H9 (cell line): ENCODE measurements around the gene ISLR2. TPM values are rescaled to one million over a fixed set of nuclear protein-coding genes. Genes with fewer than 3 reads are reported as not detected.

Experiments
- DNase-seq: peaks from one replicate; pipeline ENCODE4 v3.0.0-alpha.2; 2017
- H2AFZ ChIP-seq: one replicate; pipeline ENCODE4 v1.6.1; 2013; ENCODE audit warnings: mild to moderate bottlenecking, low read length, control low read depth, moderate library complexity
- H2AK5ac ChIP-seq: 2 replicates; pipeline ENCODE4 v1.6.1; 2013; ENCODE audit warnings: low read length, control low read depth, mixed read lengths; ENCODE audit not compliant: insufficient read length
- H2BK120ac ChIP-seq: one replicate; pipeline ENCODE4 v1.6.1; 2013; ENCODE audit warnings: low read depth, mild to moderate bottlenecking, low read length, control low read depth, inconsistent platforms; ENCODE audit not compliant: poor library complexity, severe bottlenecking
- H2BK12ac ChIP-seq: 2 replicates; pipeline ENCODE4 v1.6.1; 2013; ENCODE audit warnings: low read length, control low read depth, mixed read lengths, low read depth; ENCODE audit not compliant: insufficient read length
- H2BK15ac ChIP-seq: 2 replicates; pipeline ENCODE4 v1.6.1; 2013; ENCODE audit warnings: low read depth, low read length, control low read depth
- H2BK20ac ChIP-seq: one replicate; pipeline ENCODE4 v1.6.1; 2013; ENCODE audit warnings: low read depth, mild to moderate bottlenecking, low read length, control low read depth, inconsistent platforms; ENCODE audit not compliant: poor library complexity, severe bottlenecking
- H2BK5ac ChIP-seq: 2 replicates; pipeline ENCODE4 v1.6.1; 2013; ENCODE audit warnings: low read length, control low read depth, mixed read lengths; ENCODE audit not compliant: insufficient read length
- H3K14ac ChIP-seq: 2 replicates; pipeline ENCODE4 v1.6.1; 2013; ENCODE audit warnings: low read length, control low read depth; ENCODE audit not compliant: insufficient read depth
- H3K18ac ChIP-seq: 2 replicates; pipeline ENCODE4 v1.6.1; 2013; ENCODE audit warnings: low read depth, mild to moderate bottlenecking, mixed read lengths, low read length, control low read depth; ENCODE audit not compliant: insufficient read length
- H3K23ac ChIP-seq: 2 replicates; pipeline ENCODE4 v1.6.1; 2013; ENCODE audit warnings: low read length, control low read depth, mixed read lengths, low read depth; ENCODE audit not compliant: insufficient read length
- H3K23me2 ChIP-seq: 2 replicates; pipeline ENCODE4 v1.6.1; 2013; ENCODE audit warnings: low read depth, mild to moderate bottlenecking, mixed read lengths, low read length, control low read depth; ENCODE audit not compliant: insufficient read length, poor library complexity, severe bottlenecking
- H3K27ac ChIP-seq: 2 replicates; pipeline ENCODE4 v1.5.1; 2013; ENCODE audit warnings: low read length, control low read depth, mixed read lengths, low read depth; ENCODE audit not compliant: insufficient read length
- H3K27me3 ChIP-seq: 2 replicates; pipeline ENCODE4 v1.6.1; 2013; ENCODE audit warnings: low read length, control low read depth, inconsistent platforms; ENCODE audit not compliant: insufficient read depth
- H3K4ac ChIP-seq: 2 replicates; pipeline ENCODE4 v1.6.1; 2013; ENCODE audit warnings: low read depth, mild to moderate bottlenecking, control low read depth, inconsistent platforms, low read length, moderate library complexity
- H3K4me1 ChIP-seq: 2 replicates; pipeline ENCODE4 v1.6.1; 2013; ENCODE audit warnings: low read length, control low read depth, inconsistent platforms; ENCODE audit not compliant: insufficient read depth
- H3K4me2 ChIP-seq: 2 replicates; pipeline ENCODE4 v1.6.1; 2013; ENCODE audit warnings: low read length, control low read depth, mixed read lengths; ENCODE audit not compliant: insufficient read length, insufficient read depth
- H3K56ac ChIP-seq: 2 replicates; pipeline ENCODE4 v1.6.1; 2013; ENCODE audit warnings: low read depth, mild to moderate bottlenecking, mixed read lengths, low read length, control low read depth; ENCODE audit not compliant: insufficient read length
- H3K79me1 ChIP-seq: 2 replicates; pipeline ENCODE4 v1.6.1; 2013; ENCODE audit warnings: low read depth, mild to moderate bottlenecking, moderate library complexity, low read length, control low read depth, inconsistent platforms; ENCODE audit not compliant: insufficient read depth, poor library complexity, severe bottlenecking
- H3K79me2 ChIP-seq: 2 replicates; pipeline ENCODE4 v1.6.1; 2013; ENCODE audit warnings: low read length, control low read depth, inconsistent platforms; ENCODE audit not compliant: insufficient read depth
- H3K9ac ChIP-seq: 2 replicates; pipeline ENCODE4 v1.6.1; 2013; ENCODE audit warnings: low read length, control low read depth, mixed read lengths; ENCODE audit not compliant: insufficient read length; ENCODE audit errors: extremely low read depth
- H3K9me3 ChIP-seq: one replicate; pipeline ENCODE4 v1.6.1; 2013; ENCODE audit warnings: low read depth, low read length, inconsistent platforms; ENCODE audit not compliant: control insufficient read depth
- H3T11ph ChIP-seq: one replicate; pipeline ENCODE4 v1.6.1; 2013; ENCODE audit warnings: mild to moderate bottlenecking, low read length, control low read depth, inconsistent platforms
- H4K20me1 ChIP-seq: one replicate; pipeline ENCODE4 v1.6.1; 2013; ENCODE audit not compliant: control insufficient read depth, insufficient read length, insufficient read depth
- H4K5ac ChIP-seq: 2 replicates; pipeline ENCODE4 v1.6.1; 2013; ENCODE audit warnings: low read depth, mild to moderate bottlenecking, mixed read lengths, low read length, control low read depth; ENCODE audit not compliant: insufficient read length
- H4K8ac ChIP-seq: replicated peaks from 2 replicates; pipeline ENCODE4 v1.6.1; 2013; ENCODE audit warnings: low read length, control low read depth, mixed read lengths, low read depth; ENCODE audit not compliant: insufficient read length
- H4K91ac ChIP-seq: 2 replicates; pipeline ENCODE4 v1.6.1; 2013; ENCODE audit warnings: low read depth, mild to moderate bottlenecking, moderate library complexity, mixed read lengths, low read length, control low read depth; ENCODE audit not compliant: insufficient read length
- H3K27ac Mint-ChIP-seq, 3 experiments: 2 replicates in 2 of 3; 3 replicates in 1 of 3; pipeline ENCODE4 v1.8.0; 2020 to 2021; ENCODE audit warnings: mixed read lengths in 3 of 3, mild to moderate bottlenecking in 1 of 3, moderate library complexity in 1 of 3
- H3K27me3 Mint-ChIP-seq: 2 replicates; pipeline ENCODE4 v1.8.0; 2021; ENCODE audit warnings: low read depth, mild to moderate bottlenecking, moderate library complexity, mixed read lengths
- H3K36me3 Mint-ChIP-seq, 3 experiments: 2 replicates in 2 of 3; 3 replicates in 1 of 3; pipeline ENCODE4 v1.8.0; 2020 to 2021; ENCODE audit warnings: low read depth in 3 of 3, mixed read lengths in 3 of 3; ENCODE audit not compliant: insufficient read depth in 1 of 3
- H3K4me1 Mint-ChIP-seq, 2 experiments: 2 replicates each; pipeline ENCODE4 v1.8.0; 2020; ENCODE audit warnings: mixed read lengths in 2 of 2
- H3K4me3 Mint-ChIP-seq, 2 experiments: 2 replicates in 1 of 2; 3 replicates in 1 of 2; pipeline ENCODE4 v1.8.0; 2020 to 2021; ENCODE audit warnings: mild to moderate bottlenecking in 2 of 2, mixed read lengths in 2 of 2, moderate library complexity in 1 of 2
- H3K9me3 Mint-ChIP-seq, 2 experiments: 2 replicates in 1 of 2; 3 replicates in 1 of 2; pipeline ENCODE4 v1.8.0; 2020; ENCODE audit warnings: mild to moderate bottlenecking in 2 of 2, mixed read lengths in 2 of 2, moderate library complexity in 1 of 2
- CTCF ChIP-seq: fragments of 200-600 bp; sonication (generic); conservative IDR thresholded peaks from 3 replicates; pipeline ENCODE4 v1.8.0; 2021; ENCODE audit warnings: antibody characterized with exemption, mild to moderate bottlenecking
- WGBS: extraction: QIAGEN DNeasy Blood & Tissue Kit; methylation state at CpG from one replicate; pipeline ENCODE4 v1.1.7; 2013; ENCODE audit warnings: missing lambda C conversion rate, low lambda C conversion rate, mixed read lengths; ENCODE audit not compliant: insufficient read length; ENCODE audit errors: extremely low coverage; 5-methylcytosine and 5-hydroxymethylcytosine counted together
- total RNA-seq: library from RNA; stranded (reverse); gene quantifications from 2 replicates; pipeline ENCODE4 v1.2.1, GENCODE V29; 2021

The ISLR2 gene
- total RNA-seq, 1 experiment from 2014 or later, result 0.09 TPM

- Histone ChIP-seq H2BK120ac (no peak overlapping the region), H4K8ac (no peak overlapping the region), H2BK15ac (no peak overlapping the region), H2BK5ac (no peak overlapping the region), H4K5ac (no peak overlapping the region), H3K14ac (no peak overlapping the region), H3K4ac (no peak overlapping the region), H3K27me3 (peaks cover 24% of the 10 kb centered on the region), H3K79me1 (no peaks in the 10 kb centered on the region), H2AFZ (no peak overlapping the region), H3K18ac (no peak overlapping the region), H4K20me1 (no peaks in the 10 kb centered on the region), H3K23ac (no peak overlapping the region), H3T11ph (no peak overlapping the region), H3K23me2 (peaks cover 13% of the 10 kb centered on the region), H2AK5ac (no peak overlapping the region), H2BK12ac (no peak overlapping the region), H3K27ac (no peak overlapping the region), H3K4me2 (no peak overlapping the region), H3K9me3 (no peaks in the 10 kb centered on the region), H3K79me2 (no peaks in the 10 kb centered on the region), H3K9ac (no peak overlapping the region), H3K56ac (no peak overlapping the region), H3K4me1 (no peaks in the 10 kb centered on the region; the same call in 1 of the 2 replicates), H2BK20ac (no peak overlapping the region), H4K91ac (no peak overlapping the region)
- no peak overlapping the region for H3K4me3 Mint-ChIP-seq
- no peak for TF ChIP-seq CTCF
- H3K9me3 Mint-ChIP-seq, result no peaks in the 10 kb centered on the region; a peak in 1 of 5 replicates
- peaks cover 35 to 42% of the 10 kb centered on the region in 2 experiments for H3K4me1 Mint-ChIP-seq
- DNase-seq, result no peak
- no peak overlapping the region for H3K27ac Mint-ChIP-seq
- peaks cover 90% of the 10 kb centered on the region for H3K27me3 Mint-ChIP-seq
- no peaks in the 10 kb centered on the region for H3K36me3 Mint-ChIP-seq
- no CpG with 5 or more reads among the region's 7 CpGs for WGBS
Measured at GRCh38 chr15:74124759-74125158, 5.6 kb upstream of the ISLR2 start.
